AG09309 (cell line): ENCODE results near the gene DUSP22.
"Not testable (repeated sequence)": the region's sequence is repeated elsewhere in the genome, so short reads cannot be mapped to it uniquely, and the experiment has no call there.

Experiments
- DNase-seq: peaks from one replicate; pipeline ENCODE4 v3.0.0-alpha.2; 2010; ENCODE audit warnings: low read depth
- H3K4me3 ChIP-seq: 2 replicates; pipeline ENCODE4 v1.5.1; 2011; ENCODE audit warnings: mild to moderate bottlenecking, low read depth, low read length, moderate library complexity; ENCODE audit not compliant: control insufficient read depth
- TF ChIP-seq, protein P1 (sequence below): IDR thresholded peaks from 2 replicates; pipeline ENCODE4 v1.5.1; 2011; ENCODE audit warnings: mild to moderate bottlenecking, low read depth, low read length, inconsistent platforms; ENCODE audit not compliant: insufficient read depth, control insufficient read depth; ENCODE audit errors: missing control alignments

DUSP22 gene

DNA sequence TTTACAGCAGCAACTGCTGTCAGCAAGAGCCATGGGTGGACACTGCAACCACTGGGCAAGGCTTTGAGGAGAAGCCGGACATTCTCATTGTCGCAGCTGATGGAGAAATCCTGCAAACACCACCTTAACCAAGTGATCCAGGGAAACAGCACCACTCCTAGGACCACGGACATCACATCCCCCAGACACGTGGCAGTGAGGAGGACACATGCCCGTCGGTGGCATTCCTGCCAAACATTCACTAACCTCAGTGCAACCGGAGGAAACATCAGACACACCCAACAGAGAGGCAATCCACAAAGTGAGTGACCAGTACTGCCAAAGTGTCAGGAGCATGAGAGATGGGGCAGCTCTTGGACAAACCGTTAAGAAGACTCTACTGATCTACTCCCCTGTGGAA lies 82.7 kb downstream of the DUSP22 start:
- TF ChIP-seq, protein P1, sequence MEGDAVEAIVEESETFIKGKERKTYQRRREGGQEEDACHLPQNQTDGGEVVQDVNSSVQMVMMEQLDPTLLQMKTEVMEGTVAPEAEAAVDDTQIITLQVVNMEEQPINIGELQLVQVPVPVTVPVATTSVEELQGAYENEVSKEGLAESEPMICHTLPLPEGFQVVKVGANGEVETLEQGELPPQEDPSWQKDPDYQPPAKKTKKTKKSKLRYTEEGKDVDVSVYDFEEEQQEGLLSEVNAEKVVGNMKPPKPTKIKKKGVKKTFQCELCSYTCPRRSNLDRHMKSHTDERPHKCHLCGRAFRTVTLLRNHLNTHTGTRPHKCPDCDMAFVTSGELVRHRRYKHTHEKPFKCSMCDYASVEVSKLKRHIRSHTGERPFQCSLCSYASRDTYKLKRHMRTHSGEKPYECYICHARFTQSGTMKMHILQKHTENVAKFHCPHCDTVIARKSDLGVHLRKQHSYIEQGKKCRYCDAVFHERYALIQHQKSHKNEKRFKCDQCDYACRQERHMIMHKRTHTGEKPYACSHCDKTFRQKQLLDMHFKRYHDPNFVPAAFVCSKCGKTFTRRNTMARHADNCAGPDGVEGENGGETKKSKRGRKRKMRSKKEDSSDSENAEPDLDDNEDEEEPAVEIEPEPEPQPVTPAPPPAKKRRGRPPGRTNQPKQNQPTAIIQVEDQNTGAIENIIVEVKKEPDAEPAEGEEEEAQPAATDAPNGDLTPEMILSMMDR, result no peak
- DNase-seq, result no peak
- H3K4me3 ChIP-seq, result no peak overlapping the region

DNA sequence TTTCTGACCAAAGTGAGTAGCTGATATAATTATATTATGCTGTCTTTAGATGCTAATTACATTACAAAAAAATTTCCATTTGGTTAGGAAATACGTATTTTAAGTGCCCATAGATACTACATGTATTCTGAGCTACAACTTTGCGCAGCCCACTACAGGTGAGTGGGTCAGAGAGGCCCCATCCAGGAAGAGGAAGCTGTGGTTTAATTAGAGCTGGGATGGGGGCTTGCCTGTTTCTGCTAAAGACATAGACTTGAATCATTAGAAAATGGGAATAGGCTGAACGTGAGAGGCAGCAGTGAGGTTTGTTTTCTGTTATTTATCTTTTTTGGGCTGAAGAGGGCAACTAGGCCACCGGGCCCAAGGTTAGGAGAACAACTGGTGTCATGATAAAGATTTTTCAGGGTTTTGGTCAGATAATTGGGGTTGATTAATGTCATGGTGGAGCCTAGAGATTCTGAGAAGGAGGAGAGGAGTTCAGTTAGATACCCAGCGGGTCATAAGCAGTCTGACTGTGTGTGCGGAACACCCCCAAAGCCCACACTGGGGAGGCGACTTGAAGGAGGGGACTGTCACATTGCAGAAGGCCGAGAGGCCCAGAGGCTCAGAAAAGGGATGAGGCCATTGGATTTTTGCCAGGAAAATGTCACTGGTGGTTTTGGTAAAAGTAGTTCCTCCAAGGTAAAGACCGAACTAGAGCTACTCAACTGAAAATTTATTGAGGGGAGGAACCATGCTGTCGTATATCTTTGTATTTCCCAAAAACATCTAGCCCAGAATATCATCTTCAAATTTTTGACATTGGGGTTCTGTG lies 84.7 kb downstream of the DUSP22 start:
- no peak for DNase-seq
- TF ChIP-seq, protein P1, result no peak
- H3K4me3 ChIP-seq, result no peak overlapping the region

DNA sequence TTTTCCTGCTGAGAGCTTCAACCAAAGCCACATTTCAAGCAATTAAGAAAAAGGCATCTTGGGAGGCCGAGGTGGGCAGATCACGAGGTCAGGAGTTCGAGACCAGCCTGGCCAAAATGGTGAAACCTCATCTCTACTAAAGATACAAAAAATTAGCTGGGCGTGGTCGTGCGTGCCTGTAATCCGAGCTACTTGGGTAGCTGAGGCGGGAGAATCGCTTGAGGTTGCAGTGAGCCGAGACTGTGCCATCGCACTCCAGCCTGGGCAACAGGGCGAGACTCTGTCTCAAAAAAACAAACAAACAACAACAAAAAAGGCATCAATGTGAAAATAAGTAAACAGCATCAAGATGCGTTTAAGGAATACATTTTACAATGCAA lies 85.3 kb downstream of the DUSP22 start:
- not testable (repeated sequence) for H3K4me3 ChIP-seq, DNase-seq

DNA sequence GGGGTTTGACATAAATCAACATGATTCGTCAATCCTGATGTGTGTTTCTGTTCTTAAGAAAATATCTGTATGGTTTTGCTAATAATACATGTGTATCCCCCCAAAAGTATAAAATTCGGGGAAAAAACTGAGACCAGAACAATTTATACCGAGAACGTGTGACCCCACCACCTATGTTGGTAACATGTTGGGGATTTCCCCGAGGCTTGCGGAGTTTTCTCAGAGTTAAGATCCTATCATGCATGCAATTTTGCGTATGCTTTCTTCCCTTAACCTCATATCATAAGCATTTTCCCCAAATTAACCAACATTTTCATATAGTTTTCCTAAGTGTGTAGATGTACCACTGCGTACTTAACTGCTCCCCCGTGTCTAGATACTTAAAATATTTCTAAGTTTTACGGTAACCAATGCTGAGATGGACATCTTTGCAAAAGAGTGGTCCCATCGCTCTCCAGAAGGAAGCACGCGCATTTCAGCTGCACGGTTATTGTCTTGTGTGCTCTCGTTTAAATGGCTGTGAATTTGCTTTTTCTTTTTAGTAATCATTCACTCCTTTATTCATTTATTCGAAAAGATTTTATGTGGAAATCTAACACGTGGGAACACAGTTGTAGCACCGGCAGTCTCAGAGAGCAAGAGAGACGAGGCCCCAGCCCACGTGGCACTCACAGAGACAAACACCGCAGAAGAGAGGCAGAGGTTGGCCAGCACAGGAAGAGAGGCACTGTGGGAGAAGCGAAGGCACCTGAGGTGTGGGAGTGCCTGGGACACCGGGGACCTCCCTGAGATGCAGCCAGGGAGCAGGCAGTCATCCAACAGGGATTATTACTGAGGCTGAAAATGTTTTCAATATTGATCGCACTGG lies 86.0 kb downstream of the DUSP22 start:
- no peak for DNase-seq
- no peak overlapping the region for H3K4me3 ChIP-seq
- TF ChIP-seq, protein P1, result no peak

DNA sequence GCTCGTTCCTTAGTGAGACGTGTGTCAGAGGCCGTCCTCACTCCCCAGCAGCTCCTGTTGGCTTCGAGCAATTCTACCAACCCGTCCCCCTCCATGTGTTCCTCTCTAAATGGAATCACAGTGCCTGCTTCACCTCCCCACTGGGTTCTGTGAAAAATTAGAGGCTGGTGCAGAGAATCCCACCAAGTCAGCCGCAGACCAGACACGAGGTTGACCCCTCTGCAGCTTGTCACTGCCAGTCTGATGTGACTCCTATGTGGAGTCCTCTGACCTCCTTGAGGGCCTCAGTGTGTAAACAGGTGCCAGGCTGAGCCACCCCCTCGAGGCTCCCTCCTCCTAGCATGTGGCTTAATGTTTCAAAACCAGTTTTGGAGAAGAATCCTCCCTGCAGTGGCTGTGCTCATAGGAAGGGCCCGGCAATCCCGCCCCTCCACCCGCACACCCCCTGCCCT lies 86.7 kb downstream of the DUSP22 start:
- H3K4me3 ChIP-seq, result no peak overlapping the region
- DNase-seq, result no peak
- TF ChIP-seq, protein P1, result no peak

DNA sequence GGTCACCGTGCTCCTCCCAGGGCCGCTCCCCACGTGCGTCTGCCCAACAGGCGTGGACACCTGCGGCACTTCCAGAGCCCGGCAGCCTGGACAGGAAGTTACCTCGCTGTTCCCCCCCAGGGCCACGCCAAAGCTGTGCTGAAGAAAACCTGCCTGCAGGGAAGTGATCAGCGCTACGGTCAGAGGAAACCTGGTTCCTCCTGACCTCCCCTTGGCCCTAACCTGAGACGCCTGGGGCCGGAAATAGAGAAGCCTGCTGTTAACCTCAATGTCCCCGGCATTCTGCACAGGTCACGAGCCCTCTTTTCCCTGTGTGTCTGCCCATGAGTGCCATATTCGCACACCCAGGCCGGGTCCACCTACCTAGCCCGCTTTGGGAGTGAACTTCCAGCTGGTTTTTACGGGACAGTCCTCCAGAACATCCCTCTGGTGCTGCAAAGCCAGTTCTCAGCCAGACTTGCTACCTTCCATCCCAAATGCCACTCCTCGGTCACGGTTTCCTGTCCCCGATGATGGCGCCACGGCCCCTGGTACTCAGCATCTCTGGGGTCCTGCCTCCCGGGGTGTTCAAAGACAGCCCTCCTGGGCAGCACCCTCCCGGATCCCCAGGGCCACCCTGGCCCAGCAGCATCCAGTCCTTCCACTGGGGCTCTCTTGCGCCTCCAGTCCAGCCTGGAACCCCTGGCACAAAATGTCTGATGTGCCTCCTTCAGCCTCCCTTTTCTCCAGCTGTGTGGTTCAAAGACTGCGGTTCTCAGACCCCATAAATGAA lies 87.3 kb downstream of the DUSP22 start:
- TF ChIP-seq, protein P1, result no peak
- no peak for DNase-seq
- H3K4me3 ChIP-seq, result no peak overlapping the region
